A673 (cell line): ENCODE data around the gene DPP10.

Source experiments
- EZH2 ChIP-seq: fragments of 200-600 bp; sonication (generic); IDR thresholded peaks from 2 replicates; pipeline ENCODE4 v1.6.1; 2017; ENCODE audit warnings: borderline replicate concordance, low read depth, mild to moderate bottlenecking, mixed read lengths, antibody characterized with exemption, low read length; ENCODE audit not compliant: poor library complexity, severe bottlenecking
- TF ChIP-seq, protein P1 (sequence below): fragments of 300-800, 200-600 bp; sonication (generic); conservative IDR thresholded peaks from 2 replicates; pipeline ENCODE4 v1.5.1; 2017; ENCODE audit warnings: low read depth, mild to moderate bottlenecking, antibody characterized with exemption, low read length, moderate library complexity, mixed read lengths

- TF ChIP-seq, protein P1, sequence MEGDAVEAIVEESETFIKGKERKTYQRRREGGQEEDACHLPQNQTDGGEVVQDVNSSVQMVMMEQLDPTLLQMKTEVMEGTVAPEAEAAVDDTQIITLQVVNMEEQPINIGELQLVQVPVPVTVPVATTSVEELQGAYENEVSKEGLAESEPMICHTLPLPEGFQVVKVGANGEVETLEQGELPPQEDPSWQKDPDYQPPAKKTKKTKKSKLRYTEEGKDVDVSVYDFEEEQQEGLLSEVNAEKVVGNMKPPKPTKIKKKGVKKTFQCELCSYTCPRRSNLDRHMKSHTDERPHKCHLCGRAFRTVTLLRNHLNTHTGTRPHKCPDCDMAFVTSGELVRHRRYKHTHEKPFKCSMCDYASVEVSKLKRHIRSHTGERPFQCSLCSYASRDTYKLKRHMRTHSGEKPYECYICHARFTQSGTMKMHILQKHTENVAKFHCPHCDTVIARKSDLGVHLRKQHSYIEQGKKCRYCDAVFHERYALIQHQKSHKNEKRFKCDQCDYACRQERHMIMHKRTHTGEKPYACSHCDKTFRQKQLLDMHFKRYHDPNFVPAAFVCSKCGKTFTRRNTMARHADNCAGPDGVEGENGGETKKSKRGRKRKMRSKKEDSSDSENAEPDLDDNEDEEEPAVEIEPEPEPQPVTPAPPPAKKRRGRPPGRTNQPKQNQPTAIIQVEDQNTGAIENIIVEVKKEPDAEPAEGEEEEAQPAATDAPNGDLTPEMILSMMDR = no peak
- no peak for TF ChIP-seq EZH2
Observed at GRCh38 chr2:114517580-114517979, 75.1 kb downstream of the DPP10 start.
